GM23248 (cell line): ENCODE results near the gene TEPSIN.

ENCODE experiments used
- EZH2 ChIP-seq: fragments of 200-600 bp; sonication (generic); IDR thresholded peaks from 2 replicates; pipeline ENCODE4 v1.6.1; 2018; ENCODE audit warnings: antibody characterized with exemption, mild to moderate bottlenecking; ENCODE audit not compliant: insufficient read depth, poor library complexity, severe bottlenecking
- EZH2phosphoT487 ChIP-seq: fragments of 200-600 bp; sonication (generic); IDR thresholded peaks from 2 replicates; pipeline ENCODE4 v1.6.1; 2018; ENCODE audit warnings: antibody characterized with exemption, moderate library complexity, mild to moderate bottlenecking, low read depth; ENCODE audit not compliant: insufficient read depth

GRCh38 chr17:81249223-81250040, 10.6 kb upstream of the TEPSIN start:
- TF ChIP-seq EZH2 (no peak), EZH2phosphoT487 (no peak)
